ENCODE data around the gene SLC39A11.

GRCh38 chr17:72778169-72779151 is 314.0 kb downstream of the SLC39A11 start:
- TF ChIP-seq CTCF (IDR thresholded peaks at IDR 0.05) (no peak), POLR2A (IDR thresholded peaks at IDR 0.05) (no peak)

Measured in esophagus squamous epithelium (tissue), 4 donors.